Cardiac fibroblast (primary cell): ENCODE data around the gene MGAT4B.

Source experiments
- DNase-seq, 2 donors: peaks; one replicate each; pipeline versions ENCODE4 v3.0.0 to v3.0.0-alpha.2; 2010; ENCODE audit warnings: low read depth in 2 of 2
- H3K4me3 ChIP-seq, 2 donors: replicated peaks in 1 of 2; 1 replicate in 1 of 2; 2 replicates in 1 of 2; pipeline ENCODE4 v1.5.1; 2011; ENCODE audit warnings: low read depth in 2 of 2, low read length in 2 of 2, mild to moderate bottlenecking in 2 of 2, moderate library complexity in 1 of 2
- TF ChIP-seq, protein P1 (sequence below): IDR thresholded peaks from one replicate; pipeline ENCODE4 v1.5.1; 2011; ENCODE audit warnings: low read depth, mild to moderate bottlenecking, low read length, inconsistent platforms

The MGAT4B gene

DNA sequence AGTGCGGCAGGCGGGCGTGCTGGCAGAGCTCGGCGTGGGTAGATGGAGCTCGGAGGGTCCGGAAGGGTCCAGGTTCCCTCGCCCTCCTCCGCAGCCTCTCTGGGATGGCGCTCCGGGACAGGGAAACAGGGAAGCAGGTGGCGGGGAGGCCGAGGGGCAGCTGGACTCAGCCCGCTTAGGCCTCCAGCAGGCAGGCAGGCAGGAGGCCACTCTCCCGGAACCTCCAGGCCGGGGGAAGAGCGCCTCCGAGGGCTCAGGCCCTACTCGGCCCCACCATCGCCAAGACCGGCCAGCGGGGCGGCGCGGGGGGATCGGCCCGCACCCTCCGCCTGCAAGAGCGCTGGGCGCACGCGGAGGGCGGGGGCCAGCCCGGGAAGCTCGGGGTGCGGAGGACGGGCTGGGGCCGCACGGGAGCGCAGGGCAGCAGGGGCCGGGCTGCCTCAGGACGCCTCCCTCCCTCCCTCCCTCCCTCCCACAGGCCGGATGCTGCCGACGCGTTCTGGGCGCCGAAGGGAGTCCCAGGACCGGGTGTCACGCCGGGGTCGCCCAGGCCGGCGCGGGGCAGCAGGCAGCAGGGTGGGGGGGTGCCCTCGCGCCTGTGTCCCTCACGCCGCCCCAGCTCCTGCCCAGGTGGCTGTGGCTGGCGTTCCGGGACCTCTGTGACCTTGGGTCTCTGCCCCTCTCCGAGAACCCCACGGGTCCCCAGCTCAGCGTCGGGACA lies 977 bp downstream of the MGAT4B start:
- peak; percentile 51 to 55 for DNase-seq

DNA sequence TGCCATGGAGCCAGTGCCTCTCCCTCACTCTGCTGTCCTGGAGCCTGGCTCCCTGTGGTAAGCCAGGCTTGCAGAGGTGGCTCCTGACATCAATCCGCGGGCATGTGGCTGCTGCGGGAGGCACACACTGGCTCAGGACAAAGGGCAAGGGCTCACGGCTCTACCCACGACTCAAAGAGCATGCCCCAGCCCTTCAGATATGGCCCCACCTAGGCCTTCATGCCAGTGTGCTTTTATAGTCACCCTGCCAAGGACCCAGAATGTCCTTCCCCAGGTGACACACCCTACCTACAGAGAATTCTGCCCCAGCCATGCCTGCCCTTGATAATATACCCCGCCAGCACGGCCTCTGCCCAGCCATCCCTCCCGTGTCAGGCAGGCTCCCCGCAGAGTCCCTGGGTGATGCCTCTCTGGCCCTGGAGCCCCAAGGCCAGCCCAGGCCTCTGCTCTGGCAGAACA lies 1.6 kb downstream of the MGAT4B start:
- TF ChIP-seq, protein P1, sequence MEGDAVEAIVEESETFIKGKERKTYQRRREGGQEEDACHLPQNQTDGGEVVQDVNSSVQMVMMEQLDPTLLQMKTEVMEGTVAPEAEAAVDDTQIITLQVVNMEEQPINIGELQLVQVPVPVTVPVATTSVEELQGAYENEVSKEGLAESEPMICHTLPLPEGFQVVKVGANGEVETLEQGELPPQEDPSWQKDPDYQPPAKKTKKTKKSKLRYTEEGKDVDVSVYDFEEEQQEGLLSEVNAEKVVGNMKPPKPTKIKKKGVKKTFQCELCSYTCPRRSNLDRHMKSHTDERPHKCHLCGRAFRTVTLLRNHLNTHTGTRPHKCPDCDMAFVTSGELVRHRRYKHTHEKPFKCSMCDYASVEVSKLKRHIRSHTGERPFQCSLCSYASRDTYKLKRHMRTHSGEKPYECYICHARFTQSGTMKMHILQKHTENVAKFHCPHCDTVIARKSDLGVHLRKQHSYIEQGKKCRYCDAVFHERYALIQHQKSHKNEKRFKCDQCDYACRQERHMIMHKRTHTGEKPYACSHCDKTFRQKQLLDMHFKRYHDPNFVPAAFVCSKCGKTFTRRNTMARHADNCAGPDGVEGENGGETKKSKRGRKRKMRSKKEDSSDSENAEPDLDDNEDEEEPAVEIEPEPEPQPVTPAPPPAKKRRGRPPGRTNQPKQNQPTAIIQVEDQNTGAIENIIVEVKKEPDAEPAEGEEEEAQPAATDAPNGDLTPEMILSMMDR: no peak

More for the DNA sequence above, 977 bp downstream of the MGAT4B start:
- H3K4me3 ChIP-seq: peak overlapping the region; percentile 70 to 84
- TF ChIP-seq, protein P1: no peak

DNA sequence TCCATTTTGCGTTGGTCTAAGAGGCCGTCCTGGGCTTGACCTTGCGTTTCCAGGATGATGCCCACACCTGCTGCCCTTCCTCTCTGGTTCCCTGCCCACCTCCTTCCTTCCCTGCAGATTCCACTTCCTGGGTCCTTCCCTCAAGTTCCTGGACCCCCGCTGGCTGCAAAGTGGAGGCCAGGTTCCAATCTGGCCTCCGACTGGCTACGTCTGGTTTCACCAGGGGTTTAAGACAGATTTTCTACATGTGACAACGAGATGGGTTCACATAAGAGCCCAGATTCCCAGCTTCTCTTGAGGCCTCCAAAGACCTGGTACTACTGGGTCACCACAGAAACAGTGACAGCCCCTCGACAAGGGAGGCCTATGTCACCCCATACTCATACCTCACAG lies 2.1 kb downstream of the MGAT4B start:
- peak overlapping the region; percentile 70 to 84 for H3K4me3 ChIP-seq
- TF ChIP-seq, protein P1: no peak
- DNase-seq: no peak

More for the DNA sequence above, 1.6 kb downstream of the MGAT4B start:
- H3K4me3 ChIP-seq: peak overlapping the region; percentile 70 to 84
- DNase-seq: no peak

DNA sequence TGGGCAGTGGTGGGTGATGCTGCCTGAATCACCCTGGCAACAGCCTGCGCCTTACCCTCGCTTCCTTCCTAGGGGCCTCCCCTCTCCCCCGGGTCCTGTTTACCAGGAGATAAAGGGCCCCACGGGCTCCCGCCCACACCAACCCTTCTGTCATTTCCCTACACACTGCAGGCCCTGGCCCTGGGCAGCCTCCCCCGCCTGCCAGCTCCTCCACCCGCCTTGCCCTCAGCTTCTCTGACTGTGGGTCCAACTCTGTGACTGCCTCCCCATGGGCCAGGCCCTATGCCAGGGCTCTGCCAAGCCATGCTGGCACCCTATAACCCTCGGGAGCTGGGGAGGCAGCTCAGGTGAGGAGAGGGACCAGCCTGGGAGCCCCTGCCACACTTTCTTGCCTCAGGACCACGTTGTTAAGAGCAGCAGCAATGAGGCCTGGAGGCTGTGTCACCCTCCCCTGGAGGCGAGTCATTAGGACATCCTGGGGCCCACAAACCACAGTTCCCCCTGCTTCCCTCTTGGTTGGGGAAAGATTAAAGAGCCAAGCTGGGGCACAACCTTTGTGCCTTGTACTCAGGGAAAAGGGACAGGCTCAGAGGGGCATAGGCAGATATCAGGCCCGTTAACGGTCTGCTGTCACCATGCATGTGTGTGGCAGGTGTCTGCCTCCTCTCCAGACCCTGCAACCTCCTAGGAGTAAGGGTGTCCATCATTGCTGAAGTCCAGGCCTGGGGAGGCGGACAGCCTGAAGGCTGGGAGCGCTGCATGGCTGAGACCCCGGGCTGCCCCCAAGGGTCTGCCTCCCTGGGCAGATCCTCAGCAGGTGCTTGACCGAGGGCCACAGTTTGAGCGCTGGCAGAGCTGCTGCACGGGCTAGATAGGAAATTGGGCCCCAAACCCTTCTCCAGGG lies 2.8 kb downstream of the MGAT4B start:
- peak overlapping the region in 1 of 2 donors; percentile 2 for H3K4me3 ChIP-seq
- peak; percentile 24 to 40 for DNase-seq
- TF ChIP-seq, protein P1: no peak

DNA sequence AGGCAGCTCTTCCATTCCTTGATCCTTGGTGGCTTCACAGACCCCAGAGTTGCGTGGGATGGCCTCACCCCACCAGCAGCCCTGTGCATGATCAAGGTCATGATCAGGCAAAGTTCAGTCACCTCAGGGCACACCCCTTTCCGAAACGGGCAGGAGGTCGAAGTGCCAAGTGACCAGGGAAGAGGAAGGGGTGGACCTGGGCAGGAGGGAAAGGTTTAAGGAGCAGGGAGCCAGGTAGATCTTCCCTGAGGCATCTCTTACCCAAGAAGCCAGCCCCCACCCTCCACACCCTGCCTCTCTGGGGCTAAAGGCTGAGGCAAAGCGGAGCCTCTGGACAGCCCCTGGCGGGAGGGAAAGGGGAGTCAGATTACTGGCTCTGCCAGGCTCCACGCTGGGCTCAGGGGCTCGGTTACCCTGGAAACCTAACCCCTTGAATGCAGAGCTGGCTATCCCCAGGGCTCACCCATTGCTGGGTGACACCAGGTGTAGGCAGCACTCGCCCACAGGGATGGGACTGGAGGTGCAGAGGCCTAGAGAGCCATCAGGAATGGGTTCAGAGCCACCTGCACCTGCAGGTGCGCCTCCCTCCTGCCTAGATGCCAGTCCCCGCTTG lies 3.6 kb downstream of the MGAT4B start:
- DNase-seq: no peak
- TF ChIP-seq, protein P1: no peak
- no peak overlapping the region for H3K4me3 ChIP-seq

DNA sequence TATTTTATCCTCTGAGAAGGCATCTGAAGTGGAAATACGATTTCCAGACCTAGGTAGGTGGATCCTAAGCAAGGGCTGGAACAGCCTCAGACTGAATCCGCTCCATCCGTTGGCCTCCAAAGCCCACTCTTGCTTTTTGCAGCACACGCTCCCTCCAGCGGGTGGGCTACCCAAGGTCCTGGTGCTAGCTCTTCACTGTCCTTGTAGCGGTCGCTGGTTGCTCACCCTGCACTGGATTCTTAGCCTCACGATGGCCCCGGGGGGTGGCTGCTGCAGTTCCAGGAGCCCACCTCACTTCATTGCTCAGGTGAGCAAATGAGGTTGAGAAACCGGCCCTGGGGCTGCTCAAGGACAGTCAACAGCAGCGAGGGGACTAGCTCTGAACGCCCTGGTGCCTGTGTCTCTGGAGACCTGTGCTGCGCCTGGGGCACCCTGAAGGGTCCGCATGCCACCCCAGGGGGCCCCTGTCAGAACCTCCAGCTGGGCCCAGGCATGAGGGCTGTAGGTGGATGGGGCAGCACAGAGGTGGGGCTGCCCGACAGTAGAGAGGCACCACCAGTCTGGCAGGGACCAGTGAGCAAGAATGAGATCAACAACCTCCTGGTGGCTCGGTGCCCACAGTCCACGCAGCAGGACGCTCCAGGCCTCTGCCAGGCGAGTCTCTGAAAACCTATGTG lies 4.3 kb downstream of the MGAT4B start:
- DNase-seq: no peak
- no peak overlapping the region for H3K4me3 ChIP-seq
- TF ChIP-seq, protein P1: no peak
